ENCODE results near the gene NME3. TPM values are rescaled to one million over a fixed set of nuclear protein-coding genes. Genes with fewer than 3 reads are reported as not detected.

NME3 gene
- total RNA-seq, 1 donor from 2014 or later: 56.9 TPM

- peak; percentile 75 for TF ChIP-seq CTCF (IDR thresholded peaks at IDR 0.05; ENCODE audit: insufficient read depth, low read length, severe bottlenecking)
Observed at GRCh38 chr16:1812732-1813163, 41.4 kb upstream of the NME3 start.

GRCh38 chr16:1810536-1810935 is 39.2 kb upstream of the NME3 start:
- FAIRE-seq (no peak), DNase-seq (ENCODE audit: low read depth) (no peak)
- no peak overlapping the region for H3K4me3 ChIP-seq (ENCODE audit: low read depth, low read length)
- TF ChIP-seq CTCF (IDR thresholded peaks at IDR 0.05; ENCODE audit: insufficient read depth, low read length, severe bottlenecking): no peak
- no peaks in the 10 kb centered on the region for H3K27me3 ChIP-seq (ENCODE audit: control insufficient read depth, insufficient read depth, low read length)
- peaks cover 10% of the 10 kb centered on the region for H3K36me3 ChIP-seq (ENCODE audit: control insufficient read depth, insufficient read depth, low read length)

More at GRCh38 chr16:1812732-1813163, 41.4 kb upstream of the NME3 start:
- FAIRE-seq: no peak
- Histone ChIP-seq H3K27me3 (ENCODE audit: control insufficient read depth, insufficient read depth, low read length) (no peaks in the 10 kb centered on the region), H3K4me3 (ENCODE audit: low read depth, low read length) (no peak overlapping the region), H3K36me3 (ENCODE audit: control insufficient read depth, insufficient read depth, low read length) (peaks cover 15% of the 10 kb centered on the region)
- peak; percentile 55 for DNase-seq (ENCODE audit: low read depth)

- H3K4me3 ChIP-seq (ENCODE audit: low read depth, low read length): no peak overlapping the region
- peaks cover 10% of the 10 kb centered on the region for H3K36me3 ChIP-seq (ENCODE audit: control insufficient read depth, insufficient read depth, low read length)
- FAIRE-seq: no peak
- DNase-seq (ENCODE audit: low read depth): no peak
- no peaks in the 10 kb centered on the region for H3K27me3 ChIP-seq (ENCODE audit: control insufficient read depth, insufficient read depth, low read length)
- no peak for TF ChIP-seq CTCF (IDR thresholded peaks at IDR 0.05; ENCODE audit: insufficient read depth, low read length, severe bottlenecking)
Observed at GRCh38 chr16:1810106-1810505, 38.8 kb upstream of the NME3 start.

GRCh38 chr16:1809281-1809801 is 38.0 kb upstream of the NME3 start:
- no peak for DNase-seq (ENCODE audit: low read depth)

GRCh38 chr16:1808691-1809090 is 37.3 kb upstream of the NME3 start:
- Histone ChIP-seq H3K36me3 (ENCODE audit: control insufficient read depth, insufficient read depth, low read length) (peaks cover 10% of the 10 kb centered on the region), H3K27me3 (ENCODE audit: control insufficient read depth, insufficient read depth, low read length) (no peaks in the 10 kb centered on the region), H3K4me3 (ENCODE audit: low read depth, low read length) (no peak overlapping the region)
- DNase-seq (ENCODE audit: low read depth) (no peak), FAIRE-seq (no peak)
- TF ChIP-seq CTCF (IDR thresholded peaks at IDR 0.05; ENCODE audit: insufficient read depth, low read length, severe bottlenecking): no peak

More at GRCh38 chr16:1809281-1809801, 38.0 kb upstream of the NME3 start:
- no peak overlapping the region for H3K4me3 ChIP-seq (ENCODE audit: low read depth, low read length)
- H3K36me3 ChIP-seq (ENCODE audit: control insufficient read depth, insufficient read depth, low read length): peaks cover 10% of the 10 kb centered on the region
- TF ChIP-seq CTCF (IDR thresholded peaks at IDR 0.05; ENCODE audit: insufficient read depth, low read length, severe bottlenecking): no peak
- no peaks in the 10 kb centered on the region for H3K27me3 ChIP-seq (ENCODE audit: control insufficient read depth, insufficient read depth, low read length)
- no peak for FAIRE-seq

GRCh38 chr16:1807626-1808025 is 36.3 kb upstream of the NME3 start:
- no peak for TF ChIP-seq CTCF (IDR thresholded peaks at IDR 0.05; ENCODE audit: insufficient read depth, low read length, severe bottlenecking)
- Histone ChIP-seq H3K27me3 (ENCODE audit: control insufficient read depth, insufficient read depth, low read length) (no peaks in the 10 kb centered on the region), H3K4me3 (ENCODE audit: low read depth, low read length) (no peak overlapping the region), H3K36me3 (ENCODE audit: control insufficient read depth, insufficient read depth, low read length) (peaks cover 10% of the 10 kb centered on the region)
- FAIRE-seq (no peak), DNase-seq (ENCODE audit: low read depth) (no peak)
